ENCODE data around the gene APP. TPM values are rescaled to one million over a fixed set of nuclear protein-coding genes. Genes with fewer than 3 reads are reported as not detected.

The APP gene
- total RNA-seq, 5 donors from 2014 or later (not counting 1 experiment from before 2014, with no cell fraction given), result 33.7 to 44.7 (median 37.5) TPM

DNA sequence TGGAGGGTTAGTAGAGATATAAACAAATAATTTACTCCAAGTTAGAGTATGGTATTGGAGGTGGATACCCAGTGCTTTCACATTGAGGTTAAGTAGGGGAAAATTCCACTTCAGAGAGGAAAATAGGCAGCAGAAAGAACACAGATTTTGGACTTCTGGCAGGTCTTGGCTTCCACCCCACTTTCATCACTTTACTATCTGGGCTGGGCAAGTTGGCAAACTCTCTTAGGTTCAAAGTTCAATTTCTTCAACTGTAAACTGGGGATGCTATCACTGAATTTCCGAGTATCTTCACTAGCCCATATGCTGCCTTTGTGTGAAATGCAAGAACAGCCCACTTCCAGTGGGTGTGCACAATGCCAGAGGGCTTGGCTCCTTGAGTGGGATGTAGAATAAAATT is 220.9 kb downstream of the APP start:
- H3K4me3 ChIP-seq (ENCODE audit: control insufficient read depth in 1 of 2, extremely low read depth in 1 of 2, low read length in 1 of 2), result no peak overlapping the region
- no CpG with 5 or more reads among the region's 1 CpG for WGBS (ENCODE audit: insufficient coverage)
- no peaks in the 10 kb centered on the region for H3K27me3 ChIP-seq (replicated peaks in 1 of 2; ENCODE audit: control insufficient read depth in 2 of 2, extremely low read depth in 1 of 2, insufficient read depth in 2 of 2, low read length in 1 of 2)
- DNase-seq (no peak), ATAC-seq (replicated peaks in 1 of 4) (no peak)
- H3K27ac Mint-ChIP-seq, result no peak overlapping the region
- H3K9me3 ChIP-seq, result no peaks in the 10 kb centered on the region
- ChIA-PET CTCF (no interaction called here), POLR2A (no interaction called here)
- H3K27ac ChIP-seq (ENCODE audit: low read length), result no peak overlapping the region
- H3K4me3 Mint-ChIP-seq, result no peak overlapping the region
- H3K27me3 Mint-ChIP-seq, result no peaks in the 10 kb centered on the region
- H3K4me1 ChIP-seq (ENCODE audit: control insufficient read depth in 1 of 2, extremely low read depth in 1 of 2, insufficient read depth in 2 of 2, low read length in 2 of 2), result no peaks in the 10 kb centered on the region
- peaks cover 27% of the 10 kb centered on the region for H3K36me3 Mint-ChIP-seq
- no peaks in the 10 kb centered on the region for H3K4me1 Mint-ChIP-seq
- H3K36me3 ChIP-seq (ENCODE audit: control insufficient read depth in 2 of 2, extremely low read depth in 1 of 2, insufficient read depth in 1 of 2, low read length in 1 of 2), result no peaks in the 10 kb centered on the region
- H3K9me3 Mint-ChIP-seq, result no peaks in the 10 kb centered on the region

GRCh38 chr21:25944672-25945213 is 225.8 kb downstream of the APP start:
- Mint-ChIP-seq H3K27ac (no peak overlapping the region), H3K36me3 (peaks cover 3% of the 10 kb centered on the region), H3K27me3 (no peaks in the 10 kb centered on the region), H3K9me3 (no peaks in the 10 kb centered on the region), H3K4me1 (no peaks in the 10 kb centered on the region), H3K4me3 (no peak overlapping the region)
- ChIA-PET CTCF (no interaction called here), POLR2A (interaction anchor here in 1 of 2 donors (0.6 kb wide), 1 partner anchor 311 kb away, joined by 6 read pairs; no protein-coding TSS in a partner anchor)
- DNase-seq, result no peak
- no peak for ATAC-seq (replicated peaks in 1 of 4)
- Histone ChIP-seq H3K27me3 (replicated peaks in 1 of 2; ENCODE audit: control insufficient read depth in 2 of 2, extremely low read depth in 1 of 2, insufficient read depth in 2 of 2, low read length in 1 of 2) (no peaks in the 10 kb centered on the region), H3K9me3 (no peaks in the 10 kb centered on the region), H3K4me3 (ENCODE audit: control insufficient read depth in 1 of 2, extremely low read depth in 1 of 2, low read length in 1 of 2) (no peak overlapping the region), H3K27ac (ENCODE audit: low read length) (no peak overlapping the region), H3K36me3 (ENCODE audit: control insufficient read depth in 2 of 2, extremely low read depth in 1 of 2, insufficient read depth in 1 of 2, low read length in 1 of 2) (no peaks in the 10 kb centered on the region), H3K4me1 (ENCODE audit: control insufficient read depth in 1 of 2, extremely low read depth in 1 of 2, insufficient read depth in 2 of 2, low read length in 2 of 2) (no peaks in the 10 kb centered on the region)
- WGBS (ENCODE audit: insufficient coverage), result 60% methylated on average over 1 of the region's 3 CpGs

- no peaks in the 10 kb centered on the region for H3K9me3 ChIP-seq
- H3K27me3 Mint-ChIP-seq, result no peaks in the 10 kb centered on the region
- H3K27ac ChIP-seq (ENCODE audit: low read length), result no peak overlapping the region
- CTCF ChIA-PET, result interaction anchor here in 1 of 2 donors (0.6 kb wide), 1 partner anchor 30 kb away, joined by 3 read pairs; no protein-coding TSS in a partner anchor
- no peak overlapping the region for H3K27ac Mint-ChIP-seq
- no peaks in the 10 kb centered on the region for H3K27me3 ChIP-seq (replicated peaks in 1 of 2; ENCODE audit: control insufficient read depth in 2 of 2, extremely low read depth in 1 of 2, insufficient read depth in 2 of 2, low read length in 1 of 2)
- peaks cover 3% of the 10 kb centered on the region for H3K36me3 Mint-ChIP-seq
- no peaks in the 10 kb centered on the region for H3K4me1 ChIP-seq (ENCODE audit: control insufficient read depth in 1 of 2, extremely low read depth in 1 of 2, insufficient read depth in 2 of 2, low read length in 2 of 2)
- ATAC-seq (replicated peaks in 1 of 4), result no peak
- no peak for DNase-seq
- no peak overlapping the region for H3K4me3 Mint-ChIP-seq
- H3K4me1 Mint-ChIP-seq, result no peaks in the 10 kb centered on the region
- H3K9me3 Mint-ChIP-seq, result no peaks in the 10 kb centered on the region
- no peak overlapping the region for H3K4me3 ChIP-seq (ENCODE audit: control insufficient read depth in 1 of 2, extremely low read depth in 1 of 2, low read length in 1 of 2)
- POLR2A ChIA-PET, result no interaction called here
- WGBS (ENCODE audit: insufficient coverage), result 97% methylated on average over 4 of the region's 7 CpGs
- no peaks in the 10 kb centered on the region for H3K36me3 ChIP-seq (ENCODE audit: control insufficient read depth in 2 of 2, extremely low read depth in 1 of 2, insufficient read depth in 1 of 2, low read length in 1 of 2)
Observed at GRCh38 chr21:25944082-25944481, 226.5 kb downstream of the APP start.

DNA sequence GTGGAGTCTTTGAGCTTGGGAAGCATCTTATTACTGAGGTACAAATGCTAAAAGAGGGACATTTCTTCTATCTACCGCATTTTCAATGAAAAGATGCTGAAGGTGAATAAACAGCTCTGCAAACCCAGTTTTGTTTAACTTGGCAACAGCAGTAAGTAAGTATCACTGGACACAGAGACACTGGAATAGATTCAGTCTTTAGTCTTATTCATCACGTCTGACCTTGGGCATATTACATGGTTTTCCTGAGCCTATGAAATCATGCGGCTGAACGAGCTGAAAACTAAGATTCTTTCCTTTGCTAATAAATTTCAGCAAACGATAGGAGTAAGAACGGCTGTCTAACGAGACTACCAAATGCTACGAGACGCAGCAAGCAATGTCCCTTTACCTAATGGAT is 228.4 kb downstream of the APP start:
- no peak overlapping the region for H3K27ac Mint-ChIP-seq
- Histone ChIP-seq H3K4me3 (ENCODE audit: control insufficient read depth in 1 of 2, extremely low read depth in 1 of 2, low read length in 1 of 2) (no peak overlapping the region), H3K36me3 (ENCODE audit: control insufficient read depth in 2 of 2, extremely low read depth in 1 of 2, insufficient read depth in 1 of 2, low read length in 1 of 2) (no peaks in the 10 kb centered on the region), H3K27me3 (replicated peaks in 1 of 2; ENCODE audit: control insufficient read depth in 2 of 2, extremely low read depth in 1 of 2, insufficient read depth in 2 of 2, low read length in 1 of 2) (no peaks in the 10 kb centered on the region), H3K4me1 (ENCODE audit: control insufficient read depth in 1 of 2, extremely low read depth in 1 of 2, insufficient read depth in 2 of 2, low read length in 2 of 2) (no peaks in the 10 kb centered on the region), H3K9me3 (no peaks in the 10 kb centered on the region), H3K27ac (ENCODE audit: low read length) (no peak overlapping the region)
- no peaks in the 10 kb centered on the region for H3K27me3 Mint-ChIP-seq
- no peaks in the 10 kb centered on the region for H3K9me3 Mint-ChIP-seq
- H3K4me3 Mint-ChIP-seq, result no peak overlapping the region
- POLR2A ChIA-PET, result no interaction called here
- H3K4me1 Mint-ChIP-seq, result no peaks in the 10 kb centered on the region
- ATAC-seq (replicated peaks in 1 of 4) (no peak), DNase-seq (no peak)
- WGBS (ENCODE audit: insufficient coverage), result 96% methylated on average over 9 of the region's 9 CpGs
- H3K36me3 Mint-ChIP-seq, result peaks cover 3% of the 10 kb centered on the region
- CTCF ChIA-PET, result no interaction called here

- DNase-seq, result no peak
- Mint-ChIP-seq H3K4me1 (peaks cover 0 to 5% (median 0%) of the 10 kb centered on the region in 3 donors), H3K36me3 (peaks cover 3% of the 10 kb centered on the region), H3K9me3 (no peaks in the 10 kb centered on the region), H3K27ac (no peak overlapping the region), H3K4me3 (no peak overlapping the region), H3K27me3 (no peaks in the 10 kb centered on the region)
- no peaks in the 10 kb centered on the region for H3K27me3 ChIP-seq (replicated peaks in 1 of 2; ENCODE audit: control insufficient read depth in 2 of 2, extremely low read depth in 1 of 2, insufficient read depth in 2 of 2, low read length in 1 of 2)
- H3K36me3 ChIP-seq (ENCODE audit: control insufficient read depth in 2 of 2, extremely low read depth in 1 of 2, insufficient read depth in 1 of 2, low read length in 1 of 2), result no peaks in the 10 kb centered on the region
- no peak overlapping the region for H3K27ac ChIP-seq (ENCODE audit: low read length)
- peaks cover 0 to 3% of the 10 kb centered on the region in 2 experiments for H3K4me1 ChIP-seq (ENCODE audit: control insufficient read depth in 1 of 2, extremely low read depth in 1 of 2, insufficient read depth in 2 of 2, low read length in 2 of 2)
- H3K9me3 ChIP-seq, result no peaks in the 10 kb centered on the region
- CTCF ChIA-PET, result no interaction called here
- 33% methylated on average over 1 of the region's 1 CpG for WGBS (ENCODE audit: insufficient coverage)
- ATAC-seq (replicated peaks in 1 of 4), result no peak
- H3K4me3 ChIP-seq (ENCODE audit: control insufficient read depth in 1 of 2, extremely low read depth in 1 of 2, low read length in 1 of 2), result no peak overlapping the region
- POLR2A ChIA-PET, result interaction anchor here in 1 of 2 donors (0.7 kb wide), 1 partner anchor 213 kb away, joined by 5 read pairs; no protein-coding TSS in a partner anchor
Observed at GRCh38 chr21:25939396-25939761, 231.2 kb downstream of the APP start.

DNA sequence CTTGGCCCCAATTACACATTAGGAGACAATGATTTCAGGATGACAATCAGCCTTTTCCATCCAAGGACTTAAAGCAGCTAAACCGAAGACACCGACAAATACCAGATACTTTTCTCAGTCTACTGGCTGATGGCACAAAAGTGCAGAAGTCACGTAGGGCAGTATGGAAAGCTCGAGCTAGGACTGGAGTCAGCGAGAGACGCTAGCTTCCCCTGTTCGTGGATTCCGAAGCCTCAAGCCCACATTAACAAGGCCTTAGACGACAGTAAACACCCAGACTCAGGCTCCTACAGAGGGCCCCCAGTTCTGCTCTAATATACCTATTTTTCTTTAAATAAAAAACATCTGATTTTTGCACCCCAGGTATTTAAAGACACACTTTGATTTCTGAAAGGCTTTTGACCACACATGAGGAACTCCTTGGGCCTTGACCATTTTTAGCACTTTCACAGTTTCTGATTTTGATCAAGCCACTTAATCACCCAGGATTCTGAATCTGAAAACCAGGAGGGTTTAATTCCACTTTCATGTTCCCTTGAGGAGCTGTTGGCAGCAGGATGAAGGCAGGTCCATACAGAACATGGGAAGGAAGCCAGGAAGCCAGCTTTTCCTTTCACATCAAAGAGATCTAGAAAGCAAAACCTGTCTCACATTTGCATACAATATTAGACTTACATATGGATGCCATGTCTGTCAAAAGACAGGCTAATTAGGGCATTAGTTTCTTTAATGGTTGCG is 231.7 kb downstream of the APP start:
- Histone ChIP-seq H3K36me3 (ENCODE audit: control insufficient read depth in 2 of 2, extremely low read depth in 1 of 2, insufficient read depth in 1 of 2, low read length in 1 of 2) (no peaks in the 10 kb centered on the region), H3K4me3 (ENCODE audit: control insufficient read depth in 1 of 2, extremely low read depth in 1 of 2, low read length in 1 of 2) (no peak overlapping the region), H3K9me3 (no peaks in the 10 kb centered on the region), H3K27me3 (replicated peaks in 1 of 2; ENCODE audit: control insufficient read depth in 2 of 2, extremely low read depth in 1 of 2, insufficient read depth in 2 of 2, low read length in 1 of 2) (no peaks in the 10 kb centered on the region), H3K27ac (ENCODE audit: low read length) (no peak overlapping the region), H3K4me1 (ENCODE audit: control insufficient read depth in 1 of 2, extremely low read depth in 1 of 2, insufficient read depth in 2 of 2, low read length in 2 of 2) (peaks cover 0 to 3% of the 10 kb centered on the region in 2 experiments)
- DNase-seq (no peak), ATAC-seq (replicated peaks in 1 of 4) (no peak)
- WGBS (ENCODE audit: insufficient coverage), result 100% methylated on average over 3 of the region's 10 CpGs
- Mint-ChIP-seq H3K9me3 (no peaks in the 10 kb centered on the region), H3K27ac (no peak overlapping the region), H3K4me1 (peaks cover 0 to 5% (median 0%) of the 10 kb centered on the region in 3 donors), H3K36me3 (peaks cover 3% of the 10 kb centered on the region), H3K27me3 (no peaks in the 10 kb centered on the region), H3K4me3 (no peak overlapping the region)
- ChIA-PET POLR2A (interaction anchor here (0.6 to 0.7 kb wide), 2 partner anchors 22 to 214 kb away, joined by 5 to 9 read pairs; no protein-coding TSS in a partner anchor), CTCF (no interaction called here)

Data from T-cell (primary cell).